Subcutaneous abdominal adipose tissue (tissue), 5 donors: ENCODE results near the gene SORBS1.

Experiments used
- H3K27ac ChIP-seq: one replicate; pipeline ENCODE4 v1.7.0; 2013; ENCODE audit warnings: low read depth, mild to moderate bottlenecking, inconsistent platforms, low read length, moderate library complexity
- H3K27me3 ChIP-seq, 5 donors: one replicate each; pipeline ENCODE4 v1.7.0; 2013; ENCODE audit warnings: low read length in 5 of 5, inconsistent platforms in 1 of 5; ENCODE audit not compliant: control insufficient read depth in 5 of 5, insufficient read depth in 4 of 5
- H3K36me3 ChIP-seq, 5 donors: one replicate each; pipeline ENCODE4 v1.7.0; 2013; ENCODE audit warnings: low read length in 5 of 5; ENCODE audit not compliant: control insufficient read depth in 5 of 5, insufficient read depth in 5 of 5
- H3K4me1 ChIP-seq, 5 donors: one replicate each; pipeline ENCODE4 v1.7.0; 2013; ENCODE audit warnings: low read length in 5 of 5, mild to moderate bottlenecking in 3 of 5, moderate library complexity in 1 of 5; ENCODE audit not compliant: control insufficient read depth in 5 of 5, insufficient read depth in 5 of 5
- H3K4me3 ChIP-seq, 5 donors: one replicate each; pipeline ENCODE4 v1.7.0; 2013; ENCODE audit warnings: low read length in 5 of 5, low read depth in 1 of 5
- H3K9ac ChIP-seq, 5 donors: one replicate each; pipeline ENCODE4 v1.7.0; 2013; ENCODE audit warnings: low read length in 5 of 5, mild to moderate bottlenecking in 4 of 5, moderate library complexity in 3 of 5
- H3K9me3 ChIP-seq, 5 donors: one replicate each; pipeline ENCODE4 v1.7.0; 2013; ENCODE audit warnings: low read length in 5 of 5; ENCODE audit not compliant: control insufficient read depth in 5 of 5
- donor health status: healthy.
- donor health status: healthy.
- donor health status: healthy.
- donor health status: healthy.
- donor health status: healthy.

The SORBS1 gene

DNA sequence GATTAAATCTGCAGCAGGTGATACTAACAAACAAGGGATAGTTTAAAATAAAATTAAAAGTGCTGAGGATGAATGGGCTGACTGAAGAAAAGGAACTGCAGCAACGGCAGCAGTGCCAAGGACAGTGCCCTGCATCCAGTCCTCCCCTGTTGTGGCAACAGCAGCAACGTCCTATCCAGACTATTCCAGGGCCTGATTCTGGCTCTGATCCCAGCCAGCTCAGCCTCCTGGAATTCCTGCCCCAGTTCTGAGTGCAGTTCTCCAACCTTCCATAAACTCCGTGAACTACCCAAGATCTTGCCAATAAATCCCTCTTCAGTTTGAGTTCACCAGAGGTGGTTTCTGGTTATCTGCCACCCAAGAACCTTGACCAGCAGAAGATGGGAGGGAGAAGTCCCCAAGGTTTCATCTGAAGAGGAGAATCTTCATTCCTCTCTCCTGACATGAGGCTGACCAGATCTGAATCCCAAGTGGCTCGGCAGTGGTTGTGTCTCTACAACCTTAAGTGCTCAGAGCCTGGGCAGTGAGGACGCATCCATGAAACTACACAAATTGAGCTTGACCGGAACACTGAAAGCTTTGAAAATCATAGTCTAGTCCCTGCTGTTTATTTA, 115.8 kb downstream of the SORBS1 start:
- Histone ChIP-seq H3K4me1 (peaks cover 7 to 45% (median 19%) of the 10 kb centered on the region in 5 donors), H3K9me3 (no peaks in the 10 kb centered on the region), H3K27ac (peak overlapping the region; percentile 66), H3K9ac (peak overlapping the region in 1 of 5 donors; percentile 38), H3K27me3 (no peaks in the 10 kb centered on the region), H3K36me3 (no peaks in the 10 kb centered on the region), H3K4me3 (no peak overlapping the region)

DNA sequence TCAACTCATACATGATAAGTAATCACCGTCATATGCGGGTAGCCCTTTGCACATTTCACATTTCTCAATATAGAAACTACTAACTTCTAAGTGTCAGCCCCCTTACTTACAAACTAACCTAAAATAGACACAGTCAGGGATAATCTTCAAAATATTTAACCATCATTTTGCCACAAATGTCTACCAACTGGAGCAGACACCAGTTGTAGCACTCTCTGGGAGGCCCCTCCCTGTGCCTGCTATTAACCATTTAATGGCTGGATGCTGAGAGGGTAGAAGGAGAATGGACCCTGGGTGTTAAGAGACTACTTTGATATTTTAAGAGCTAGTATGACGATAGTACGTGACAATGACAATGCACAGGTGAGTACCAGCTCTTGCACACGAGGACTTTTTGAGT, 116.4 kb downstream of the SORBS1 start:
- Histone ChIP-seq H3K4me1 (peaks cover 7 to 45% (median 19%) of the 10 kb centered on the region in 5 donors), H3K4me3 (no peak overlapping the region), H3K36me3 (no peaks in the 10 kb centered on the region), H3K9ac (no peak overlapping the region), H3K27me3 (no peaks in the 10 kb centered on the region), H3K27ac (peak overlapping the region; percentile 66), H3K9me3 (no peaks in the 10 kb centered on the region)

DNA sequence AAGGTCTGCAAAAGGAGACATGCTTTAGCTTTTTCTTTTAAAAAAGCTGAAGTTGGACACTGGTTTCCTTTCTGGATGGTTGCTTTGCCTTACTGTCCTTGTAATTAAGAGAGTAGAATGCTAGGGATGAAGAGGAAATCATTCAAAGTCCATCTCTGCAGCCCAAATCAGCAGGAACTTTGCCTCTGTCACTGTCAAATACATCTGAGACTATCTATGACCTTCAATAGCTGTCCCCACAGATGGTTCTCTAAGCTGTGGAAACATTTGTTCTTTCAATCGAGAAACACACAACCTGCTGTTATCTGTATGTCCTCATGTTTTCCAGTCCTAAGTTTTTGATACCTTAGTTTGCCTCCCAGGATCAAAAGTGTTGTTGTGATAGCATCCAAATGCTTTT, 117.5 kb downstream of the SORBS1 start:
- Histone ChIP-seq H3K9me3 (no peaks in the 10 kb centered on the region), H3K4me1 (peaks cover 7 to 48% (median 19%) of the 10 kb centered on the region in 5 donors), H3K27ac (no peak overlapping the region), H3K9ac (no peak overlapping the region), H3K36me3 (no peaks in the 10 kb centered on the region), H3K4me3 (no peak overlapping the region), H3K27me3 (no peaks in the 10 kb centered on the region)

DNA sequence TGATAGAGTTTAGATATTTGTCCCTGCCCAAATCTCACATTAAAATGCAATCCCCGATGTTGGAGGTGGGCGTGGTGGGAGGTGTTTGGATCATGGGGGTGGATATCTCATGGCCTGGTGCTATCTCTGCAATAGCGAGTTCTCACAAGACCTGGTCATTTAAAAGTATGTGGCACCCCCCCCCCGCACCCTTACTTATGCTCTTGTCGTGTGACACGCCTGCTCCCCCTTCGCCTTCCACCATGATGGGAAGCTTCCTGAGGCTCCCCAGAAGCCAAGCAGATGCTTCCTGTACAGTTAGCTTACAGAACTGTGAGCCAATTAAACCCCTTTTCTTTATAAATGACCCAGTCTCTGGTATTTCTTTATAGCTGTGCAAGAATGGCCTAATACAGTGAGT, 118.8 kb downstream of the SORBS1 start:
- Histone ChIP-seq H3K9ac (no peak overlapping the region), H3K4me1 (peaks cover 7 to 46% (median 19%) of the 10 kb centered on the region in 5 donors), H3K27ac (no peak overlapping the region), H3K9me3 (no peaks in the 10 kb centered on the region), H3K27me3 (no peaks in the 10 kb centered on the region), H3K36me3 (peaks cover 0 to 1% (median under 1%) of the 10 kb centered on the region in 5 donors), H3K4me3 (no peak overlapping the region)

DNA sequence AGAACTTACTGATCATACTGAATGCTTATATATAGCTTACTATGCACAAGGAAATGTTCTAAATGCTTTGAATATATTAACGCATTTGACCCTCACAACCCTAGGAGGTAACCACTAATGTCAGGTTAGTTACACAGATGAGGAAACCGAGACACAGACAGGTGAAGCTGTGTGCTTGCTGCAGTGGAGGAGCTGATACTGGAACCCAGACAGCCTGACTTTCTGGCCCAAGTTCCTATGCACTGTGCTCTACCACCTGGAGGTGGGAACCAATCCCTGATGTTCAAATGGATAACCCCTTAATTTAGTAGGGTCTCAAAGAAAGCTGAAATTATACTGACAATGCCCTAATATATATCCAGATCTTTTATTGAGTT, 119.6 kb downstream of the SORBS1 start:
- no peak overlapping the region for H3K9ac ChIP-seq
- H3K36me3 ChIP-seq = peaks cover 0 to 5% (median 2%) of the 10 kb centered on the region in 5 donors
- H3K4me3 ChIP-seq = no peak overlapping the region
- H3K27ac ChIP-seq = no peak overlapping the region
- no peaks in the 10 kb centered on the region for H3K9me3 ChIP-seq
- peaks cover 7 to 40% (median 15%) of the 10 kb centered on the region in 5 donors for H3K4me1 ChIP-seq
- H3K27me3 ChIP-seq = no peaks in the 10 kb centered on the region

DNA sequence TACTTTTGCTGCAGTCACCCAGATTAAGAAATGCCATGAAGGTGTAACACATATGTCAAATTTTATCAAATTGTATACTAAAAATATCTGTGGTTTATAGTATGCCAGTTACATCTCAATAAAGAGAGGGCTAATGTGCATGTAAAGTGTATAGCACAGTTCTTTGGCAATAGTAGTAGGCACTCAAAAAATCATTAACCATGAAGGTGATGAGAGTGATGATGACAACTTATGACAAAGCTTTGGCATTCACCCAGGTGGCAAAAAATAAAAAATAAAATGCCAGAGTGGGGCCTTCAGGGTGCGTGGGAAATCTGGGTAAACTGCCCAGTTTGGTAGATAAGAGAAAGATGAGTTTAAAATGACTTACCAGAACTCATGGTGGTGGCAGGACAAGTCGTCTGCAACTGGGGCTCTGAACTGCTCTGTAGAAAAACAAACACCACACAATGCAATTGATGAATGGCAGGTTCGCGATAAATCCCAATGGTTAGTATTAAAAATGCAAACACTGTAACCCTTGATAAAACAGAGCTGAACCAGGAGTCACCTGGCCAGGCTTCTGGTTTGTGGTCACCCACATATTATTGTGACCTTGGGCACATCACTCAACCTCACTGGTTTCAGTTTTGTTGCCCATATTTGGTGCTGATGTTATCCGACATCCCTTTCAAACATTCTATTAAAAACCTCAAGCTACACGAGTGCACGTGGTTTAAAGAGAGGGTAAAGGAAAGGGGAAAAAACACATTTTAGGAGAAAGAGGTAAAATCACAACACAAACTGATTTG, 120.2 kb downstream of the SORBS1 start:
- peaks cover 7 to 38% (median 13%) of the 10 kb centered on the region in 5 donors for H3K4me1 ChIP-seq
- H3K9me3 ChIP-seq = no peaks in the 10 kb centered on the region
- H3K4me3 ChIP-seq = no peak overlapping the region
- H3K27me3 ChIP-seq = no peaks in the 10 kb centered on the region
- H3K9ac ChIP-seq = no peak overlapping the region
- no peak overlapping the region for H3K27ac ChIP-seq
- peaks cover 0 to 5% (median 2%) of the 10 kb centered on the region in 5 donors for H3K36me3 ChIP-seq

DNA sequence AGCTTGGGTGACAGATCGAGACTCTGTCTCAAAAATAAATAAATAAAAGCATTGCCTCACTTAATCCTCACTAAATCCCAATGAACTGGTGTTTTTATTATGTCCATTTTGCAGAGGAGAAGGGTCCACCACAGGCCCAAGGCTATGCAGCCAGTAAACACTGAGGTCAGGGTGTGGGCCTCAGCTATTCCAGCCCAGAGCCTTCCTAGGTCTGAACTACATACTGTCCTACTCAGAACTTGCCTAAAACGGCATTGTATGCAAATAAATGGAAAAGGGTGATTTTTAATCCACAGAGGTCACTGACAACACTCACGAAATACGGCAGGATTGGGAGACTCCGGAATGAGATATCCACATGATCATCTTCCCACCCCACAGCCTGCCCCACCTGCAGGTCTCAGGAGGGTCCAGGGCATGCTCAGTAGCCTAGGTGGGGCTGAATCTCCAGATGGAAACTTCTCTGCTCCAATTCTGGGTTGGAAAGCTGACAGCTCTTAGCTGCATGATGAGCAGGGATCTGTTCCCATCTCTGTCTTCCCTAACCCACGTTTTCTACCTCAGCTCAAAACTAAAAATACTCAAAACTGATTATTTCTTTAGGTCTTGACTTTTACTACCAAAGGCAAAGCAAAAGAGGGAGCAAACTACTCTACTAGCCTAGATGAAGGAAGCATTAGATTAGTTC, 121.0 kb downstream of the SORBS1 start:
- H3K9me3 ChIP-seq = no peaks in the 10 kb centered on the region
- no peak overlapping the region for H3K4me3 ChIP-seq
- no peak overlapping the region for H3K27ac ChIP-seq
- peaks cover 4 to 38% (median 11%) of the 10 kb centered on the region in 5 donors for H3K4me1 ChIP-seq
- peaks cover 0 to 10% (median 2%) of the 10 kb centered on the region in 5 donors for H3K36me3 ChIP-seq
- no peaks in the 10 kb centered on the region for H3K27me3 ChIP-seq
- no peak overlapping the region for H3K9ac ChIP-seq

DNA sequence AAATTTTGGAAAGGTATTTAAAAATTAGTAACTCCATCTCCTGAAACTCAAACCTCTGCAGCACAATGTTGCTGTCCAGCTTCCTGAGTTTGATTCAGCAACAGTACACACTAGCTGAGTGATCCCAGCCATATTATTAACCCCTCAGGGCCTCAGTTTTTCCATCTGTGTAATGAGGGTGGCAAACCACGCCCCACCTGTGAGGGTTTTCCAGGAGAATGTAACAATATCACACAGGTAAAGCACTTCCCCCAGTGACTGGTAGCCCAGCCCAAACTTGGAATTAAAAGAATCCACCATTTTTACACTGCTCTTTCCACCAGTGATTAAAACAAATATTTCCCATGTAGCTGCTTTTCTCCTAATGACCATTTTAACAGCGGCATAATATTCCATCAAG, 122.4 kb downstream of the SORBS1 start:
- no peak overlapping the region for H3K4me3 ChIP-seq
- H3K36me3 ChIP-seq = peaks cover 0 to 10% (median 2%) of the 10 kb centered on the region in 5 donors
- H3K27ac ChIP-seq = no peak overlapping the region
- H3K9ac ChIP-seq = no peak overlapping the region
- no peaks in the 10 kb centered on the region for H3K27me3 ChIP-seq
- peaks cover 0 to 45% (median 15%) of the 10 kb centered on the region in 5 donors for H3K4me1 ChIP-seq
- H3K9me3 ChIP-seq = no peaks in the 10 kb centered on the region

DNA sequence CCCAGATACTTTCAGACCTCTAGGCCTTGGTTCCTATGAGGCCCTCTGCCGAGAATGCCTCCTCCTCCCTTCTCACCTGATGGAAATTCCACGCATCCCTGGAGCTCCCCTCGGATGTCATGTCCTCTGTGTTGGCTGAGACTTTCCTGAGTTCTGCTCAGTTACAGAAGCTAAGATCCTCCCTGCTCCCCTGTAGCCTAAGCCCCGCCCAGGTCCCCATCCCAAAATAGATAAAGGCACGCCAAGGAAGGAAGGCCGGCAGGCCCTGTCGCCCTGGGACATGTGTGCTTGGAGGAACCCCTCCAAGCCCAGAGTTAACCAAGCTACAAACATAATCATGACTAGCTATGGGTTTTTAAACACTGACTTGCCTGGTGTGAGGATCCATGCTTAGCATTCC, 123.5 kb downstream of the SORBS1 start:
- no peak overlapping the region for H3K9ac ChIP-seq
- H3K27ac ChIP-seq = no peak overlapping the region
- no peaks in the 10 kb centered on the region for H3K9me3 ChIP-seq
- peaks cover 0 to 10% (median 2%) of the 10 kb centered on the region in 5 donors for H3K36me3 ChIP-seq
- H3K27me3 ChIP-seq = no peaks in the 10 kb centered on the region
- no peak overlapping the region for H3K4me3 ChIP-seq
- peaks cover 0 to 52% (median 15%) of the 10 kb centered on the region in 5 donors for H3K4me1 ChIP-seq
